Fibroblast of pulmonary artery (primary cell): ENCODE results near the gene AMFR.

ENCODE experiments used
- DNase-seq: peaks from one replicate; pipeline ENCODE4 v3.0.0-alpha.2; 2010; ENCODE audit warnings: low read depth
- H3K4me3 ChIP-seq: replicated peaks from 2 replicates; pipeline ENCODE4 v1.5.1; 2011; ENCODE audit warnings: low read depth, mild to moderate bottlenecking, control low read depth, low read length, moderate library complexity
- TF ChIP-seq, protein P1 (sequence below): IDR thresholded peaks from 2 replicates; pipeline ENCODE4 v1.5.1; 2011; ENCODE audit warnings: mild to moderate bottlenecking, control low read depth, low read length, inconsistent platforms; ENCODE audit errors: missing control alignments

AMFR gene

DNA sequence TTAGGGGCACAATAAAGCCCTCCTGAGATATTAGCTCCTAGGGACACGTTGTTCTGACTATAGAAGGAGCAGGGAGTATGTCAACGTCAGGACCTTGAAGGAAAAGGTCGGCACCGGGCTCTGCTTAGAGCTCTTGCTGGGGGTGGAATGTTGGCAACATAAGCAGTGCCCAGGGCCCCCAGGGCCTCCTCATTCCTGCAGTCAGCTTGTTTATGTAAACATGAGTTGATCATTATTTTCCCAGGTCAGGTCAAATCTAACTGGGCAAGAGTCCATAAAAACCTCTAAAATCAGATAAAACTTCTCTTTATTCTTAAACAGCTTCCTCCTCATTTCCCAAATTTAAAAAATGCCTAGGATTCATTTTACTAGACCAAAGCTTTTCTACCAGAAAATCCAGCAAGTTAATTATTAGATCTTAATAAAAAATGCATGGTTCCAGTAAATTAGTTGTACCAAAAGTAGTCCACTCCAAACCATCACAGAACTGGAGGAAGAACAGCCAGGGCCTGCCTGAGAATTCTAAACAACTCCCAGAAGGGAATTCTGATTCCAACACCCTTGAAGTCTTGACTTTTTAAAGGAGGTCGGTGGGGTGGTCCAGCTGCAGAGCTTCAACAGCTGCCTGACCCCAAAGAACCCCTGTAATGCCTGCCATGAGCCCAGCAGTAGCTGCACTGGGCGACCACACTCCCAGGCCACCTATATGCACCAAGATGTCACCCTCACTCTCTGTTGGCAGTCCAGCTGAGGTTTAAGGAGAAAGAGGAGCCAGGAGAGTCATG, 54.3 kb downstream of the AMFR start:
- no peak overlapping the region for H3K4me3 ChIP-seq
- TF ChIP-seq, protein P1, sequence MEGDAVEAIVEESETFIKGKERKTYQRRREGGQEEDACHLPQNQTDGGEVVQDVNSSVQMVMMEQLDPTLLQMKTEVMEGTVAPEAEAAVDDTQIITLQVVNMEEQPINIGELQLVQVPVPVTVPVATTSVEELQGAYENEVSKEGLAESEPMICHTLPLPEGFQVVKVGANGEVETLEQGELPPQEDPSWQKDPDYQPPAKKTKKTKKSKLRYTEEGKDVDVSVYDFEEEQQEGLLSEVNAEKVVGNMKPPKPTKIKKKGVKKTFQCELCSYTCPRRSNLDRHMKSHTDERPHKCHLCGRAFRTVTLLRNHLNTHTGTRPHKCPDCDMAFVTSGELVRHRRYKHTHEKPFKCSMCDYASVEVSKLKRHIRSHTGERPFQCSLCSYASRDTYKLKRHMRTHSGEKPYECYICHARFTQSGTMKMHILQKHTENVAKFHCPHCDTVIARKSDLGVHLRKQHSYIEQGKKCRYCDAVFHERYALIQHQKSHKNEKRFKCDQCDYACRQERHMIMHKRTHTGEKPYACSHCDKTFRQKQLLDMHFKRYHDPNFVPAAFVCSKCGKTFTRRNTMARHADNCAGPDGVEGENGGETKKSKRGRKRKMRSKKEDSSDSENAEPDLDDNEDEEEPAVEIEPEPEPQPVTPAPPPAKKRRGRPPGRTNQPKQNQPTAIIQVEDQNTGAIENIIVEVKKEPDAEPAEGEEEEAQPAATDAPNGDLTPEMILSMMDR = no peak
- DNase-seq = peak; percentile 41

GRCh38 chr16:56370185-56370874, 55.0 kb downstream of the AMFR start:
- DNase-seq = peak; percentile 33
- TF ChIP-seq, protein P1 = no peak
- no peak overlapping the region for H3K4me3 ChIP-seq

DNA sequence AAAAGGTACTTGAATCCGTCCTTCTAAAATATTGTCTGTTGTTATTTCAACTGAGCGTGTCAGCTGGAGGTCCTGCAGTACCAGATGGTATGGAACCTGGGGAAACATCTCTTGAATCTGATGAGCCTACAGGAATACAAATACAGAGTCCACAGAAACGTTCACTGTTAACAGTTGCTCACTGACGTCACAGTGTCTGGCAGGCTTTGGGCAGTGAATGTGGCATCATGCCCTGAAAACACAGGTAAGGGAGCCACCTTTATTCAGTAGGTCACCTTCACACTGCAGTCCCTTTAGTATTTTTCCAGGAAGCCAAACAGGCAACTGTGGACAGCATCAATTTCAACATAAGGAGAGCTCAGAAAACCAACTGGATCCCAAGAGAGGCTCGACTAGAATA, 56.1 kb downstream of the AMFR start:
- DNase-seq = no peak
- TF ChIP-seq, protein P1 = no peak
- H3K4me3 ChIP-seq = no peak overlapping the region

DNA sequence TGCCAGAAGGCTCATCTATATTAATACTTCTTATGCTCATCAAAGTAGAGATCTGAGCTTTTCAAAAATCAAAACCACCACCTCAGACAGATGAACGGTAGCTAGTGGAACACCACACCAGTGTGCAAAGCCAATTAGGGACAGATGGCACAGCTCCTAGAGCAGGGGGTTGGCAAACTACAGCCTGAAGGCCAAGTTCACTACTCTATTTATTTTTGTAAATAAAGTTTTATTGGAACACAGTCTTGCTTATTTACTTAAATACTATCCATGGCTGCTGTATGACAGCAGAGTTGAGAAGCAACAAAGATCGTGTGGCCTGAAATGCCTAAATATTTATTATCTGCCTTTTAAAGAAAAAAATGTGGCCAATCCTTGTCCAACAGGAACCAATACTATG, 56.8 kb downstream of the AMFR start:
- H3K4me3 ChIP-seq = no peak overlapping the region
- DNase-seq = no peak
- TF ChIP-seq, protein P1 = no peak

GRCh38 chr16:56367764-56368163, 57.6 kb downstream of the AMFR start:
- no peak overlapping the region for H3K4me3 ChIP-seq
- TF ChIP-seq, protein P1 = no peak
- DNase-seq = no peak

DNA sequence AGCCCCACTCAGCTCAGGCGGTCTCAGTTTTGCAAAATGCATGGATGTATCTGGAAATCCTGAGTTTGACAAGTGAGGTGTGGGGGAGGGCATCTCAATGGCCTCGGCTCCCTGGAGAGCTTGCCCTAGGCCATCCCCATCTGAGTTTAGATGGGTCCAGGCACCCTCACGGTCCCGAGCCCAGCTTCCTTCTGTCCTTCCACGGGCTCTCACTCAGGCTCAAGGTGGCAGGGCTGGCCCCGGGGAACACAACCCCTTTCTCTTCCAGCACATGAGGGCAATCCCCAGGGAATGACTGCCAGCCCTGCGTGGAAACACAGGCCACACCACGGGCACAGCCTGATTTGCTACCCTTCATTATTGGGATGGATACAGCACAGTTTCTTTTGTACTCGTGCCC, 58.4 kb downstream of the AMFR start:
- no peak overlapping the region for H3K4me3 ChIP-seq
- TF ChIP-seq, protein P1 = no peak
- DNase-seq = no peak
